RWPE2 (cell line): ENCODE measurements around the gene SHOC1.
A peak's percentile ranks its signal among the peaks of the same experiment; 100 is the strongest.

Experiments used
- ATAC-seq: fragments of 200-7000 bp; cut with Tn5 transposase; 3 replicates; pipeline ENCODE4 v1.9.1; 2021; ENCODE audit warnings: low read depth
- DNase-seq: peaks from one replicate; pipeline ENCODE4 v3.0.0-alpha.2; 2020; ENCODE audit warnings: low spot score
- H3K27ac ChIP-seq: fragments of 450-650 bp; 2 replicates; pipeline ENCODE4 v1.5.1; 2017; ENCODE audit warnings: mild to moderate bottlenecking; ENCODE audit not compliant: poor library complexity, severe bottlenecking
- H3K27me3 ChIP-seq: fragments of 250-450 bp; sonication (Bioruptor Pico); 2 replicates; pipeline ENCODE4 v1.5.1; 2021; ENCODE audit warnings: mild to moderate bottlenecking, moderate library complexity; ENCODE audit not compliant: insufficient read depth, poor library complexity, severe bottlenecking
- H3K36me3 ChIP-seq: fragments of 250-450 bp; sonication (Bioruptor Pico); 2 replicates; pipeline ENCODE4 v1.5.1; 2020; ENCODE audit warnings: low read depth, mild to moderate bottlenecking, moderate library complexity
- H3K4me1 ChIP-seq: fragments of 250-450 bp; sonication (Bioruptor Pico); 2 replicates; pipeline ENCODE4 v1.5.1; 2021; ENCODE audit warnings: mild to moderate bottlenecking, moderate library complexity; ENCODE audit not compliant: insufficient read depth, poor library complexity, severe bottlenecking
- H3K4me3 ChIP-seq: fragments of 250-450 bp; sonication (Bioruptor Pico); 2 replicates; pipeline ENCODE4 v1.5.1; 2021; ENCODE audit warnings: mild to moderate bottlenecking, moderate library complexity; ENCODE audit not compliant: severe bottlenecking
- H3K9me3 ChIP-seq: fragments of 250-450 bp; sonication (Bioruptor Pico); 2 replicates; pipeline ENCODE4 v1.5.1; 2021; ENCODE audit warnings: mild to moderate bottlenecking, moderate library complexity; ENCODE audit not compliant: severe bottlenecking
- CTCF ChIP-seq: fragments of 450-650 bp; IDR thresholded peaks from one replicate; pipeline ENCODE4 v1.5.1; 2017; ENCODE audit warnings: mild to moderate bottlenecking, moderate library complexity; ENCODE audit not compliant: poor library complexity, severe bottlenecking

The SHOC1 gene

DNA sequence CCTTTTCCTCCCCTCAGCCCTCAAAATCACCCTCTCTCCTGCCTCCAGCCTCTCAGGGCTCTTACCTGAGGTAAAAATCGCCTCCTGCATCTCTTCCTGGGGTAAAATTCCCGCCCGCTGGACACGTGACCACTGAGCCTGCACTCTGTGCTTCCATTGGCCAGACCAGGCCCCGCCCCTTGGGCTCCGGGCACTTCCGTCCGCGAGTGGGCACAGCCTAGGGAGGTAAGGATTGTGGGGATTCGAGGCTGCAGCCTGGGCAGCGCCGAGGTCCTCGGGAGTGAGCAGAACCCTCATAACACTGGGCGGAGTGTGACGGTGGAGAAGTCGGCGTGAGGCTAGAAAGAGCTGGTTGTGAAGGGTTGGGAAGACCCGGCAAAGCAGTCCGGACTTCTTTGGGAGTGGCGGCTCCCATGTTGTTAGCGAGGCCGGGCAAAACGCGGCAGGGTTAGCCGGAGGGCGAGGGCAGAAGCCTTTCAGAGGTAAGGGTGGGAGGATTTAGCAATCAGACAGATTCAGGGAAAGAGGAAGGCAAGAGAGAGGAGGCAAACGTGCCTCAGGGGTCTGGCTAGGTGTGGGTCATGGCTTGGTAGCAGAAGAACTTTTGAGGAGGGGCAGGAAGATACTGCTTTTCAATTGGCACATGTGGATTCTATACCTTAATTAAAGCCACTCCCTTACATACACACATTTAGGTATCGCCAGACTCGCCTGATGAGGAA is at the start of gene SHOC1:
SHOC1 (minus strand) TSS at position 103 of the 722 bp plus-strand sequence. CDS start 3,519 bp downstream, outside the sequence.
- no peaks in the 10 kb centered on the region for H3K27me3 ChIP-seq
- ATAC-seq (peak; percentile 46; the same call in 2 of the 3 replicates), DNase-seq (no peak)
- no peaks in the 10 kb centered on the region for H3K36me3 ChIP-seq
- peak within 1 kb of the TSS; percentile 46 for H3K27ac ChIP-seq
- no peaks in the 10 kb centered on the region for H3K9me3 ChIP-seq
- peaks cover 19% of the 10 kb centered on the region for H3K4me1 ChIP-seq
- TF ChIP-seq CTCF = no peak
- H3K4me3 ChIP-seq = no peak within 1 kb of the TSS

DNA sequence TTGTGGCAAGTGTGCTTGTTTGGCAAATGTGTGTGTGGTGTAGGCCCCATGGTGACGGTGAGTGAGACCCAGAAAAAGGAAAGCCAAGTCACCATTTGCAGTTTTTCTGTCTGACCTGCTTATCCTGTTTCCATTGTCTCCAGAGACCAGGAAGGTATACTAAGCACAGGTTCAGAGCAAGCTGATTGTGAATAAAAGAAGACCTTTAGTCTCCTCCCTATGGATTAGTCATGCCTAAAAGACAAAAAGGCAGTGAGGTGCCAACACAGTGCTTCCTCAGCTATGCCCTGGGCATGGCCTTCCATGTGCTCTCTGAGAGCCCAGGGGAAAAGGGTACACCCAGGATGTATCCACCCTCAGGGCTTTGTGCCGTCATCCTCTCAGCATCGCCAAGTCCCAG is 49.2 kb upstream of the SHOC1 start:
- DNase-seq (peak; percentile 64), ATAC-seq (peak; percentile 89)
- Histone ChIP-seq H3K27ac (peak overlapping the region; percentile 36), H3K4me3 (no peak overlapping the region), H3K27me3 (no peaks in the 10 kb centered on the region), H3K36me3 (no peaks in the 10 kb centered on the region), H3K4me1 (peaks cover 26% of the 10 kb centered on the region), H3K9me3 (no peaks in the 10 kb centered on the region)
- no peak for TF ChIP-seq CTCF

DNA sequence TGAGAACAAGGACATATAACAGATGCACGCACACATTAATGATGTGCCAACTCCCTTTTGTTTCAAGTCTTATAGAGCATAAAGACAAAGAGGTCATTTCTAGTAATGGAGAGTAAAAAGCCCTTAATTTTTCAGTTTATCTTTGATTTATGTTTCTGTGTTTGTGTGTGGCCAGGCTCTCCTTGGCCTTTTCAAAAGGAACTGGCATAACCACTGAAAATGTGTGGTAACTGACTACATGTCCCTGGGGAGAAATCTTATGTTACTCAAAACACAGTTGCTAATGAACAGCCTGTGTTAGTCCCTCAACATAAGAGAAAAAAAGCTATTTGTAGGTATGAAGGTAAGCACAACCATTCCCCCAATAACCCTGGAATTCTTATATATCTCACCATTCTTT is 47.6 kb upstream of the SHOC1 start:
- Histone ChIP-seq H3K27me3 (no peaks in the 10 kb centered on the region), H3K27ac (no peak overlapping the region), H3K4me1 (peaks cover 29% of the 10 kb centered on the region), H3K36me3 (no peaks in the 10 kb centered on the region), H3K4me3 (no peak overlapping the region), H3K9me3 (no peaks in the 10 kb centered on the region)
- ATAC-seq (no peak), DNase-seq (no peak)
- no peak for TF ChIP-seq CTCF

DNA sequence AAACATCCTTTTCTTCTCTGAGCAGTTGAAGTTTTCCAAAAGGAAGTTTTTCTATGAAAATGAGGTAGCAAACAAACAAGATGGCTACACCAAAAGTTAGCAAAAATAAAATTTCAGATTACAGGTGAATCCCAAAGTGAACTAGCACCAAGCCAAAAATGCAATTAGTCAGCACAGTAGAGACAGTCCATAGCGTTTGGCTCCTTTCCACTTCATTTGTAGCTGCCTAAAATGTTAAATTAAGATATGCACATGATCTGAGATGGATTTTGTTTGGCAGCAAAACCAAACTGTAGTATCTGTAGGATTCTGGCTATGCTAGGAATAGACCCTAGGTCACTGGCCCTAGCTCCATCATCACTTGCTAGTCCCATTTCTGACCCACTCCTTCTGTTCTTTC is 45.7 kb upstream of the SHOC1 start:
- Histone ChIP-seq H3K9me3 (no peaks in the 10 kb centered on the region), H3K27ac (peak overlapping the region; percentile 38), H3K4me3 (no peak overlapping the region), H3K4me1 (peaks cover 29% of the 10 kb centered on the region), H3K27me3 (no peaks in the 10 kb centered on the region), H3K36me3 (no peaks in the 10 kb centered on the region)
- DNase-seq (no peak), ATAC-seq (no peak)
- no peak for TF ChIP-seq CTCF

DNA sequence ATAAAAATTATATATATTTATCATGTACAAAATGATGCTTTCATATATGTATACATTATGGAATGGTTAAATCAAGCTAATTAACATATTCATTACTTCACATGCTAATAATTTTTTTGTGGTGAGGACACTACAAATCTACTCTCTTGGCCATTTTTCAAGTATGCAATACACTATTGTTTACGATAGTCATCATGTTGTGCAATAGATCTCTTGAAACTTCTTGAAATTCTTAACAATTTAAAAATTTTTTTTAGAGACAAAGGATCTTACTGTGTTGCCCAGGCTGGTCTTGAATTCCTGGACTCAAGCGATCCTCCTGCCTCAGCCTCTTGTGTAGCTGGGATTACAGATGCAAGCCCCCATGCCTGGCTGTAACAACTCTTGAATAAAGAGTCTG is 45.2 kb upstream of the SHOC1 start:
- no peaks in the 10 kb centered on the region for H3K36me3 ChIP-seq
- H3K4me1 ChIP-seq = peaks cover 29% of the 10 kb centered on the region
- no peak overlapping the region for H3K4me3 ChIP-seq
- ATAC-seq (no peak), DNase-seq (no peak)
- peak overlapping the region; percentile 38 for H3K27ac ChIP-seq
- H3K27me3 ChIP-seq = no peaks in the 10 kb centered on the region
- H3K9me3 ChIP-seq = no peaks in the 10 kb centered on the region
- no peak for TF ChIP-seq CTCF
